H9 (cell line): ENCODE results near the gene KRTAP10-4. TPM values are rescaled to one million over a fixed set of nuclear protein-coding genes. Genes with fewer than 3 reads are reported as not detected.

Experiments
- DNase-seq: peaks from one replicate; pipeline ENCODE4 v3.0.0-alpha.2; 2017
- H2AFZ ChIP-seq: one replicate; pipeline ENCODE4 v1.6.1; 2013; ENCODE audit warnings: mild to moderate bottlenecking, low read length, control low read depth, moderate library complexity
- H2AK5ac ChIP-seq: 2 replicates; pipeline ENCODE4 v1.6.1; 2013; ENCODE audit warnings: low read length, control low read depth, mixed read lengths; ENCODE audit not compliant: insufficient read length
- H2BK120ac ChIP-seq: one replicate; pipeline ENCODE4 v1.6.1; 2013; ENCODE audit warnings: low read depth, mild to moderate bottlenecking, low read length, control low read depth, inconsistent platforms; ENCODE audit not compliant: poor library complexity, severe bottlenecking
- H2BK12ac ChIP-seq: 2 replicates; pipeline ENCODE4 v1.6.1; 2013; ENCODE audit warnings: low read length, control low read depth, mixed read lengths, low read depth; ENCODE audit not compliant: insufficient read length
- H2BK15ac ChIP-seq: 2 replicates; pipeline ENCODE4 v1.6.1; 2013; ENCODE audit warnings: low read depth, low read length, control low read depth
- H2BK20ac ChIP-seq: one replicate; pipeline ENCODE4 v1.6.1; 2013; ENCODE audit warnings: low read depth, mild to moderate bottlenecking, low read length, control low read depth, inconsistent platforms; ENCODE audit not compliant: poor library complexity, severe bottlenecking
- H2BK5ac ChIP-seq: 2 replicates; pipeline ENCODE4 v1.6.1; 2013; ENCODE audit warnings: low read length, control low read depth, mixed read lengths; ENCODE audit not compliant: insufficient read length
- H3K14ac ChIP-seq: 2 replicates; pipeline ENCODE4 v1.6.1; 2013; ENCODE audit warnings: low read length, control low read depth; ENCODE audit not compliant: insufficient read depth
- H3K18ac ChIP-seq: 2 replicates; pipeline ENCODE4 v1.6.1; 2013; ENCODE audit warnings: low read depth, mild to moderate bottlenecking, mixed read lengths, low read length, control low read depth; ENCODE audit not compliant: insufficient read length
- H3K23ac ChIP-seq: 2 replicates; pipeline ENCODE4 v1.6.1; 2013; ENCODE audit warnings: low read length, control low read depth, mixed read lengths, low read depth; ENCODE audit not compliant: insufficient read length
- H3K23me2 ChIP-seq: 2 replicates; pipeline ENCODE4 v1.6.1; 2013; ENCODE audit warnings: low read depth, mild to moderate bottlenecking, mixed read lengths, low read length, control low read depth; ENCODE audit not compliant: insufficient read length, poor library complexity, severe bottlenecking
- H3K27ac ChIP-seq: 2 replicates; pipeline ENCODE4 v1.5.1; 2013; ENCODE audit warnings: low read length, control low read depth, mixed read lengths, low read depth; ENCODE audit not compliant: insufficient read length
- H3K27me3 ChIP-seq: 2 replicates; pipeline ENCODE4 v1.6.1; 2013; ENCODE audit warnings: low read length, control low read depth, inconsistent platforms; ENCODE audit not compliant: insufficient read depth
- H3K4ac ChIP-seq: 2 replicates; pipeline ENCODE4 v1.6.1; 2013; ENCODE audit warnings: low read depth, mild to moderate bottlenecking, control low read depth, inconsistent platforms, low read length, moderate library complexity
- H3K4me1 ChIP-seq: 2 replicates; pipeline ENCODE4 v1.6.1; 2013; ENCODE audit warnings: low read length, control low read depth, inconsistent platforms; ENCODE audit not compliant: insufficient read depth
- H3K4me2 ChIP-seq: 2 replicates; pipeline ENCODE4 v1.6.1; 2013; ENCODE audit warnings: low read length, control low read depth, mixed read lengths; ENCODE audit not compliant: insufficient read length, insufficient read depth
- H3K56ac ChIP-seq: 2 replicates; pipeline ENCODE4 v1.6.1; 2013; ENCODE audit warnings: low read depth, mild to moderate bottlenecking, mixed read lengths, low read length, control low read depth; ENCODE audit not compliant: insufficient read length
- H3K79me1 ChIP-seq: 2 replicates; pipeline ENCODE4 v1.6.1; 2013; ENCODE audit warnings: low read depth, mild to moderate bottlenecking, moderate library complexity, low read length, control low read depth, inconsistent platforms; ENCODE audit not compliant: insufficient read depth, poor library complexity, severe bottlenecking
- H3K79me2 ChIP-seq: 2 replicates; pipeline ENCODE4 v1.6.1; 2013; ENCODE audit warnings: low read length, control low read depth, inconsistent platforms; ENCODE audit not compliant: insufficient read depth
- H3K9ac ChIP-seq: 2 replicates; pipeline ENCODE4 v1.6.1; 2013; ENCODE audit warnings: low read length, control low read depth, mixed read lengths; ENCODE audit not compliant: insufficient read length; ENCODE audit errors: extremely low read depth
- H3K9me3 ChIP-seq: one replicate; pipeline ENCODE4 v1.6.1; 2013; ENCODE audit warnings: low read depth, low read length, inconsistent platforms; ENCODE audit not compliant: control insufficient read depth
- H3T11ph ChIP-seq: one replicate; pipeline ENCODE4 v1.6.1; 2013; ENCODE audit warnings: mild to moderate bottlenecking, low read length, control low read depth, inconsistent platforms
- H4K20me1 ChIP-seq: one replicate; pipeline ENCODE4 v1.6.1; 2013; ENCODE audit not compliant: control insufficient read depth, insufficient read length, insufficient read depth
- H4K5ac ChIP-seq: 2 replicates; pipeline ENCODE4 v1.6.1; 2013; ENCODE audit warnings: low read depth, mild to moderate bottlenecking, mixed read lengths, low read length, control low read depth; ENCODE audit not compliant: insufficient read length
- H4K8ac ChIP-seq: replicated peaks from 2 replicates; pipeline ENCODE4 v1.6.1; 2013; ENCODE audit warnings: low read length, control low read depth, mixed read lengths, low read depth; ENCODE audit not compliant: insufficient read length
- H4K91ac ChIP-seq: 2 replicates; pipeline ENCODE4 v1.6.1; 2013; ENCODE audit warnings: low read depth, mild to moderate bottlenecking, moderate library complexity, mixed read lengths, low read length, control low read depth; ENCODE audit not compliant: insufficient read length
- H3K27ac Mint-ChIP-seq, 3 experiments: 2 replicates in 2 of 3; 3 replicates in 1 of 3; pipeline ENCODE4 v1.8.0; 2020 to 2021; ENCODE audit warnings: mixed read lengths in 3 of 3, mild to moderate bottlenecking in 1 of 3, moderate library complexity in 1 of 3
- H3K27me3 Mint-ChIP-seq: 2 replicates; pipeline ENCODE4 v1.8.0; 2021; ENCODE audit warnings: low read depth, mild to moderate bottlenecking, moderate library complexity, mixed read lengths
- H3K36me3 Mint-ChIP-seq, 3 experiments: 2 replicates in 2 of 3; 3 replicates in 1 of 3; pipeline ENCODE4 v1.8.0; 2020 to 2021; ENCODE audit warnings: low read depth in 3 of 3, mixed read lengths in 3 of 3; ENCODE audit not compliant: insufficient read depth in 1 of 3
- H3K4me1 Mint-ChIP-seq, 2 experiments: 2 replicates each; pipeline ENCODE4 v1.8.0; 2020; ENCODE audit warnings: mixed read lengths in 2 of 2
- H3K4me3 Mint-ChIP-seq, 2 experiments: 2 replicates in 1 of 2; 3 replicates in 1 of 2; pipeline ENCODE4 v1.8.0; 2020 to 2021; ENCODE audit warnings: mild to moderate bottlenecking in 2 of 2, mixed read lengths in 2 of 2, moderate library complexity in 1 of 2
- H3K9me3 Mint-ChIP-seq, 2 experiments: 2 replicates in 1 of 2; 3 replicates in 1 of 2; pipeline ENCODE4 v1.8.0; 2020; ENCODE audit warnings: mild to moderate bottlenecking in 2 of 2, mixed read lengths in 2 of 2, moderate library complexity in 1 of 2
- CTCF ChIP-seq: fragments of 200-600 bp; sonication (generic); conservative IDR thresholded peaks from 3 replicates; pipeline ENCODE4 v1.8.0; 2021; ENCODE audit warnings: antibody characterized with exemption, mild to moderate bottlenecking
- WGBS: extraction: QIAGEN DNeasy Blood & Tissue Kit; methylation state at CpG from one replicate; pipeline ENCODE4 v1.1.7; 2013; ENCODE audit warnings: missing lambda C conversion rate, low lambda C conversion rate, mixed read lengths; ENCODE audit not compliant: insufficient read length; ENCODE audit errors: extremely low coverage; 5-methylcytosine and 5-hydroxymethylcytosine counted together
- total RNA-seq: library from RNA; stranded (reverse); gene quantifications from 2 replicates; pipeline ENCODE4 v1.2.1, GENCODE V29; 2021

KRTAP10-4 gene
- total RNA-seq, 1 experiment from 2014 or later: not detected

DNA sequence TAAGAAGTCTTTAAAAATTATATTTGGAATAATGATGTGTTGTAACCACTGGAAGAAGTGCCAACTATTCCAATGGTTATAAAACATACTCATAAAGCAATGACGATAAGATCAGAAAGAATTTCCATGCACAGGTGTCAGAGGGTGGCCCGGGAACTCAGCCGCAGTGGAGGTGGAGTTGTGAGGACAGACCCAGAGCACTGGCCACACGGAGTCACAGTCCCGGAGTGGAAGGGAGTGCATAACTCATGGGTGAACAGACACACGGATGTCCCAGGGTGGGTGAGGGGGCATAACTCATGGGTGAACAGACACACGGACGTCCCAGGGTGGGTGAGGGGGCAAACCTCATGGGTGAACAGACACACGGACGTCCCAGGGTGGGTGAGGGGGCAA, 2.5 kb downstream of the KRTAP10-4 start:
- no peaks in the 10 kb centered on the region for H4K20me1 ChIP-seq
- no peak overlapping the region for H4K91ac ChIP-seq
- no peak overlapping the region for H2BK20ac ChIP-seq
- H3K4ac ChIP-seq: no peak overlapping the region
- H3K4me1 Mint-ChIP-seq: peaks cover 9 to 24% of the 10 kb centered on the region in 2 experiments
- no peaks in the 10 kb centered on the region for H3K27me3 ChIP-seq
- H2BK12ac ChIP-seq: no peak overlapping the region
- no peak overlapping the region for H2BK15ac ChIP-seq
- no peaks in the 10 kb centered on the region for H3K79me2 ChIP-seq
- no peak overlapping the region for H3K4me2 ChIP-seq
- no peak overlapping the region for H2AK5ac ChIP-seq
- H2BK5ac ChIP-seq: no peak overlapping the region
- no peak overlapping the region for H3K56ac ChIP-seq
- no peak overlapping the region for H3K14ac ChIP-seq
- no peak overlapping the region for H3K9ac ChIP-seq
- H3K4me3 Mint-ChIP-seq: no peak overlapping the region
- H4K5ac ChIP-seq: no peak overlapping the region
- H3K27ac ChIP-seq: no peak overlapping the region
- H3K9me3 ChIP-seq: no peaks in the 10 kb centered on the region
- H2BK120ac ChIP-seq: no peak overlapping the region
- TF ChIP-seq CTCF: no peak
- H3T11ph ChIP-seq: no peak overlapping the region
- peaks cover 3 to 33% (median 15%) of the 10 kb centered on the region in 3 experiments; a peak in 6 of 7 replicates for H3K36me3 Mint-ChIP-seq
- H3K18ac ChIP-seq: no peak overlapping the region
- WGBS: no CpG with 5 or more reads among the region's 10 CpGs
- no peak overlapping the region for H3K27ac Mint-ChIP-seq
- no peak overlapping the region for H2AFZ ChIP-seq
- peaks cover 22% of the 10 kb centered on the region for H3K27me3 Mint-ChIP-seq
- no peaks in the 10 kb centered on the region for H3K79me1 ChIP-seq
- H3K9me3 Mint-ChIP-seq: peaks cover 24 to 30% of the 10 kb centered on the region in 2 experiments
- DNase-seq: no peak
- H3K4me1 ChIP-seq: no peaks in the 10 kb centered on the region
- H4K8ac ChIP-seq: no peak overlapping the region
- no peaks in the 10 kb centered on the region for H3K23me2 ChIP-seq
- H3K23ac ChIP-seq: no peak overlapping the region
